HG02852 (cell line): ENCODE measurements around the gene HACE1.

Experiments used
- ATAC-seq: cut with Tn5 transposase; IDR thresholded peaks from one replicate; pipeline ENCODE4 v1.9.1; 2021; ENCODE audit warnings: mild to moderate bottlenecking, moderate library complexity; ENCODE audit not compliant: unreplicated experiment

The HACE1 gene

DNA sequence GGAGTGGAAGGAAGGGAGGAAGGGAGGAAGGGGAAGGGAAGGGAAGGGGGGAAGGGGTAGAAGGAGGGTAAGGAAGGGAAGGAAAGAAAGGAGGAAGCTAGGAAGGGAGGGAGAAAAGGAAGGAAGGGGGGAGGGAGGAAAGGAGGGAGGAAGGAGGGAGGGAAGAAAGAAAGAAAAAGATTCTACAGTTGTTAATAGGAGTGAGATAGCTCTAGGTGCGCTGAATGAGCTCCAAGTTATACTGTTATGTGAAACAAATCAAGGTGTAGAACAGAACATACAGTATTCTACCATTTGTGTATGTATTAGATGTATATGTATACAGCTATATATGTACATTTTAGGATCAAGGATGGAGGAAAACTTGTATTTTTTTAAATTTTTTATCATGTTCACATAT is 167.7 kb downstream of the HACE1 start:
- no peak for ATAC-seq

DNA sequence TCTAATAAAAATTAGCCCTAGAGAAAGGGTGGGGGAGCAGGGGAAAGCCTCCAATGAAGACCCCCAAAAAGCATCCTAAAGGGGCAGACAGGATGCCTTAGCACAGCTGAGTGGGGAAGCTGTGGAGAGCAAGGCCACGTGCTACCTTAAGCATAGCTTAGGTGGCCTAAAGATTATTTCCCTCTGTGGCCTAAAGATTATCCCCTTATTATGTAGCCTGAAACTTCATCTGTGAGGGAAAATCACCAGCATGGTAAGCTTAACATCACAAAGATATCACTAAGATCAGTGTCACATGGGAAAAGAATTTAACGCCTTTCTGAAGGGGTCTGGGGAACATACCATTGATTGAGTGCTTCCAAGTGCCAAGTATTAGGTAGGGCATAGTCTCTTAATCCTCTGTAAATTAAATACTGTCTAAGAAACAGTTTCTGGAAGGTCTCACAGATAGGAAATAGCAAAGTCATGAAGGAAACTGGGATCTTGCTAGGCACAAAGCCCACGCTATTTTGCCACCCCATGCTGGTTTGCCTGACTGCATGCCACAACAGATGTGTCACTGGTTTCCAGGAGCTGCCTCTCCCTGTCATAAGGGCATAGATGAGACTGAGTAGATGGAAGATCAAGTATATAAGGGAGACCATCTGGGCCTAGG is 170.0 kb downstream of the HACE1 start:
- ATAC-seq, result no peak

DNA sequence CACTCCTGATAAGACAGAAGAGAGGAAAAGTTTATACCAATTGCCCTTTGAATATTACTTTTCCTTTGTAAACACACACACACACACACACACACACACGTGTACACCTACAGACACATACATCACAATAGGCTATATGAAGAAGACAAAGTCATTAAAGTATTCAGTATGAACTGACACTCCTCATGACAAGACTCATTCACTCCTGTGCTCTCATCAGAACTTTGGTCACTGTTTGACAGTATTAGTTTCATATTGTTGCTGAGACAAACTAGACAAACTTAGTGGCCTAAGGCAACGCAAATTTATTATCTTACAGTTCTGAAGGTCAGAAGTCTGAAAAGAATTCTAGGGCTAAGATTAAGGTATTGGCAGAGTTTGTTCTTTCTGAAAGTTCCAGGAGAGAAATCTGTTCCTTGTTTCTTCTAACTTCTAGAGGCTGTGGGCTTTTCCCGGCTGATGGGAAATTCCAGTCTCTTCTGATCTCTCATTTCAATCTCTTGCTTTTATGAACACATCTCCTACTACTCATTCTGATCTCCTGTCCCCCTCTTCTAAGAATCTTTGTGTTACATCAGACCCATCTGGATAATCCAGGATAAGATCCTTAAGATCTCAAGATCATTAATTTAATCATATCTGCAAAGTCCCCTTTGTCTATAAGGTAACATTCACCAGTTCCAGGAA is 171.3 kb downstream of the HACE1 start:
- ATAC-seq, result peak; percentile 80

DNA sequence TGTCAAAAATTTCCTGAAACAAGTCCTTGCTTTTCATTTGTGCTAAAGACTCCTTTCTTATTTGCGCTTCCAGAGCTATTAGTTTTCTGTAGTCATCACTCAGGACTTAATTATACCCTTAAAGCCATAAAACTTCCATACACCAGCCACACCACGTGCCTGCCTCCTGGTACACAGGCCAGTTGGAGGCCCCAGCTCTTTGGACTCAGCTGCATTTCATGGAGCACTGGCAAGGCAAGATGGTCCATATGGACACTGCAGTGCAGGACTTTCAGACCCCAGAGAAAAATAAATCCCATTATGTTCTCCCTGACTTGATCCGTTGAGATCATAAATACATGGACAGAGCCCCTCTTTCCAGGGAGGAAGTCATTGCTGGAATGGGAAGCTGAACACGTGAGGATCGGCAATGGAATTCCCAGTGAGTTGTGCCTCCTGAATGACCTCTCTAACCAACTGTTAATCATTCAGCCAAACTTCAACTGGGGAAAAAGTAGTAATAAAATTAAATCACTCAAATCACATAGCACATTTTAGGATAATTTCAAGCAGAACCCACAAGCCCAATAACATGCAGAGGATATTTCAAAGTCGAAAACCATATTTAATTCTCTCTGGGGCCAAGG is 173.1 kb downstream of the HACE1 start:
- ATAC-seq, result no peak

DNA sequence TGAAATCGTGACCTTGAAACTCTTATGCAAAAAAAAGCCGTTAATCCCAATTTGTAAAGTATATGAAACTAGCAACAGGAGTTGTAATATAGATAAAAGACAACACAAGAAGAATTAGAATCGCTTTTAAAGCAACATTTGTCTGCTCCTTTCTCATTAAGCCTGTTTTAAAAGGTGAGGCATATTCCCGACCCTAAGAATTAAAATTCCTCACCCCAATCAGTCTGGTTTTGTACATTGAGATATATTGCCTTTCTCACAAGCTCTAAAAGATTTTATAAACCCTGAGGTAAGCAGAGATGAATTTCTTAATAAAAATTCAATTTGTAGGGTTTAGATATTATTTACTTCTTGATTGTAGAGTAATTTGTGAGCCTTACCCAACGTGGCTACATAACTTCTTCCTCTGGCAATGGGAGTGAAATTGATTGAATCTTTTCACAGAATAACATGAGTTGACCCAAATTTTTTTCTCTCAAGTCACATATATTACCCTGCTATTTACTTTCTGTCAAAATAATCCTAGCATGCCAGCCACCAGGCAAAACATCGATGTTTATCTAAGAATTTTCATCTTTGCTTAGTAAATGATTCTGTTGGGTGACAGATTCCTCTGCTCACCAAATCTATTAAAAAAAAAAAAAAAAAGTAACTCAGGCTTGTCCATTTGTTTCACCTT is 173.7 kb downstream of the HACE1 start:
- no peak for ATAC-seq

DNA sequence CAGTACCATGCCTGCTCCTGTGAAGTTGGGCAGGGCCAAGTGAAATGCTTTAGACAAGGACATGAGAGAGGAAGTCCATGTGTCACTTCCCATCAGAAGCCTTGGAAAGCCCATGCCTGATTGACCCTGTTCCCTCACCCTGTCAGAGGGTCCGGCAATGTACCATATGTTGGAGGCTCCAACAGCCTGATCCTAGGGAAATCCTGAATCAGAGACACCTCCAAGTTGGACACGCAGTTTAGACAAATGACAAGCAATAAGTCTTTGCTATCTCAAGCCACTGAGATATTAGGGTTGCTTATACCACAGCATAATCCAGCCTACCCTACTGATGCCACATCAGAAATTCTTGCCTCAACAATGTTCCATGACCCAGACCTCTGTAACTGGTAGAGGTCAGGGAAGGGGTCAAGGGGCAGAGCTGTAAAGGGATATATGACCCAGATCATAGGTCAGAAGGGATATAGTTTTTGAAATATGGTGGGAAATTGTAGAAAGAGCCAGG is 174.8 kb downstream of the HACE1 start:
- ATAC-seq, result no peak

DNA sequence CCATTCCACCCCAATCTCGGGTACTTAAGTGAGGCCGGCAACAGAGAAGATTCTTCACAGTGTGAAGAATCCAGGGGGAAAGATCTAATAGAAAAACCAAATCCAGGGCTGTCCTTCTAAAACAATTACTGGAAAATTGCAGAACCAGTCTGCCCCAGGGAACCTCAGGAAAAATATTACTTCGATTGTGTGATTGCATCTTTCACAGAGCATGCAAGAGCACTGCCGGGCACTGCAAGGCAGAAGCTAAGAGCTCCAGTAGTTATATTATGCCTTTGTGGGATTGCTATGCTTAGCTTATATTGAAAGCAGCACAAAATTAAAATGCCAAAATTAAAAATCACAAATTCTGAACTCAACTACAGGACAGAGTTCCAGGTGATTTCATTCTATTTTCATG is 175.9 kb downstream of the HACE1 start:
- no peak for ATAC-seq

DNA sequence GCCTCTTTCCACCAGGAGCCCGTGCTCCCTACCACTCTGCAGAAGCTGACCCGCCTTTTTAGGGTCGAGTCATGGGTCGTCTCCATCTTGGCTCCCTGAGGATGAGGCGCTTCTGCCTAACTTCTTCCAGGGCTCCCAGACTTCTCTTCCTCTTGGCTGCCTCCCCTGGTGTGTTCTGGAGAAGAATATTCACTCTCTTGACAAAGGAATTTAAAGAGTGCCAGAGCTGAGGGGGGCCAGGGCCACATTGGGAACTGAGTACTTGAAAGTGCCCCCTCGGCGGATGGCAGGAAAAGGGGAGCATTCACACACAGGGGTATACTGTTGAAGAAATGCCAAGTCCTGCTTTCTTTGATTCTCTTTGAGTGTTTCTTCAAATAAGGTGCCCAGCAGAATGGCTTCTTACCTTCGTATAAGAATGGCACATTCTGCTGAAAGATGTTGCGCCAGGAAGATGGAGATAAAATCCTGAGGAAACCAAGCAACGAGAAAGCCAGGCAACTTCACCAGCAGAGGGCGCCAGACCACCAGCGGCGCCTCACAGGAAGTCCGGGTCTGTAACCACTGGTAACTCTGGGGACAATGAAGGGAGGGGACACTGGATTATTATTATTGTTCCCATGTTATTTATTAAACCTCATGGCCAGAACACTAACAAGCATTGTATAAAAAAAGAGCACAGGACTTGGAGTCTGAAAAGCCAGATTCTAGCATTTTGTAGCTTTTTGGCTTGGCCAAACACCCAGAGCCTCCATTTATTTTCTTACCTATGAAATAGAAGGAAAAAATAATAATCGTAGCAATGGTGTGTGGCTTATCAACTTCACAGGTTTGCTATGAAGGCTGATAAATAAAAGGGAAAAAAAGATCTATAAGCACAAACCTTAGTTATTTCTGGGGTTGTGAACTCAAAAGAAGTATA is 176.7 kb downstream of the HACE1 start:
- ATAC-seq, result peak; percentile 71

DNA sequence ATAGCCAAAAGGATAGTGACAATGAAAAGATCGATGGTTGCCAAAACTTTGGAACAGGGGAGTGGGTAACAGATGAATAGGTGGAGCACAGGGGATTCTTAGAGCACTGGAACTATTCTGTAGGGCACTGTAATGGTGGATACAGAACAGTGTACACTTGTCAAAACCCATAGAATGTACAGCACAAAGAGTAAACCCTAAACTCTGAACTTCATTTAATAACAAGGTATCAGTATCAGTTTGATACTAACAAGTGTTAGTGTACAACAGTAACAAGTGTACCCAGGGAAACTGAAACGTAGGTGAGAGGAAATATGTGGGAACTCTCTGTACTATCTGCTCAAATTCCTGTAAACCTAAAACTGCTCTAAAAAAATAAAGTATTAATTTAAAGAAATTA is 179.2 kb downstream of the HACE1 start:
- ATAC-seq, result no peak

DNA sequence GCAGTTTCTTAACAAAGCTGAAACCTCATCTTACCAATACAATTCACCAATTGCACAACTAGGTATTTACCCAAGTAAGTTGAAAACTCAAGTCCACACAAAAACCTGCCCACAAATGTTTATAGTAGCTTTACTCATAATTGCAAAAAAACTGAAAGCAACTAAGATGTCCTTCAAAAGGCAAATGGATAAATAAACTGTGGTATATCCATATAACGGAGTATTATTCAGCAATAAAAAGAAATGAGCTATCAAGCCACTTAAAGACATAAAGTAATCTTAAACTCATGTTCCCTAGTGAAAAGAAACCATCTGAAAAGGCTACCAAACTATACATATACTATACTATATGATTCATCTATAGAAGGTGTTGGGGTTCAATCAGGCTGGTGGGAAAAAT is 179.7 kb downstream of the HACE1 start:
- no peak for ATAC-seq
